Measurements from ENCODE around the gene KRT25. TPM values are rescaled to one million over a fixed set of nuclear protein-coding genes. Genes with fewer than 3 reads are reported as not detected.
A peak's percentile ranks its signal among the peaks of the same experiment; 100 is the strongest.

The KRT25 gene
- total RNA-seq, 1 experiment from 2014 or later: not detected

GRCh38 chr17:40803617-40804082, 48.5 kb upstream of the KRT25 start:
- TF ChIP-seq CBX3 (IDR thresholded peaks at IDR 0.05; ENCODE audit: low read depth): no peak; the same call in 1 of the 2 replicates
- TF ChIP-seq JUND (IDR thresholded peaks at IDR 0.05): no peak
- peak; percentile 98 for TF ChIP-seq RAD21 (IDR thresholded peaks at IDR 0.05; ENCODE audit: low read depth)
- 0 out of 2 replicates have a peak, but pooled peaks have one; percentile 36 for TF ChIP-seq MAX (IDR thresholded peaks at IDR 0.05)
- peak; percentile 43 for TF ChIP-seq YY1 (IDR thresholded peaks at IDR 0.05; ENCODE audit: extremely low read depth, insufficient replicate concordance, low read depth, low read length)
- TF ChIP-seq CTCF (IDR thresholded peaks at IDR 0.05 in 2 of 3, conservative IDR thresholded peaks at IDR 0.05 in 1 of 3; ENCODE audit: borderline replicate concordance in 1 of 3, insufficient read depth in 1 of 3, low read depth in 2 of 3, low read length in 2 of 3): peak; percentile 82 to 96 (median 88)
- TF ChIP-seq SP1 (IDR thresholded peaks at IDR 0.05; ENCODE audit: low read depth): 0 out of 2 replicates have a peak, but pooled peaks have one; percentile 11
- H3K9me2 ChIP-seq (ENCODE audit: insufficient read depth): no peaks in the 10 kb centered on the region
- ChIA-PET RAD21 (ENCODE audit: low non-redundant PET in 1 of 2, low total read pairs in 2 of 2, uncharacterized antibody in 2 of 2, unreplicated experiment in 2 of 2) (interaction anchor here in 1 of 2 experiments (1.0 kb wide), 1 partner anchor 746 kb away, joined by 3 read pairs; no protein-coding TSS in a partner anchor), CTCF (interaction anchor here (0.6 to 2.3 kb wide), 8 partner anchors 12 to 859 kb away, joined by 3 to 14 read pairs (median 4); no protein-coding TSS in a partner anchor), POLR2A (no interaction called here)
- no peak overlapping the region for H3K9ac ChIP-seq (ENCODE audit: low read length)
- intact Hi-C loops (cut with micrococcal nuclease): loop anchor here (1.0 to 10.0 kb wide), 8 partner anchors 53 to 859 kb away; no protein-coding TSS in a partner anchor
- no peaks in the 10 kb centered on the region for H3K79me2 ChIP-seq (ENCODE audit: insufficient read depth, low read length)
- DNase-seq (ENCODE audit: low read depth, low spot score): peak; percentile 74
- H4K20me1 ChIP-seq (ENCODE audit: insufficient read depth): no peaks in the 10 kb centered on the region
- H3K4me2 ChIP-seq (ENCODE audit: low read length): peak overlapping the region; percentile 45
- BruUV-seq (replicated peaks): no TSS peak
- peak; percentile 99 for ATAC-seq
- H3K9me3 ChIP-seq (ENCODE audit: control insufficient read depth in 1 of 2, insufficient read depth in 1 of 2, low read depth in 1 of 2, low read length in 2 of 2): no peaks in the 10 kb centered on the region
- H3K36me3 ChIP-seq (ENCODE audit: control insufficient read depth in 1 of 2, insufficient read depth in 2 of 2, low read length in 2 of 2): no peaks in the 10 kb centered on the region
- no peaks in the 10 kb centered on the region for H3K27me3 ChIP-seq (ENCODE audit: insufficient read depth, low read length)
- peaks cover 3 to 9% of the 10 kb centered on the region in 2 experiments; a peak in 3 of 4 replicates for H3K4me1 ChIP-seq (ENCODE audit: control insufficient read depth in 1 of 2, insufficient read depth in 2 of 2, low read length in 2 of 2)
- no peak overlapping the region for H3K27ac ChIP-seq (ENCODE audit: low read depth, low read length)
- no peak overlapping the region for H3K4me3 ChIP-seq (replicated peaks in 1 of 2; ENCODE audit: low read depth in 1 of 2, low read length in 2 of 2)
- H2AFZ ChIP-seq (ENCODE audit: low read depth, low read length, poor library complexity, severe bottlenecking): peak overlapping the region; percentile 83

Measured in HCT116 (cell line).